ENCODE results near the gene ABCA12.

ABCA12 gene

GRCh38 chr2:214895469-214895868 lies 243.0 kb downstream of the ABCA12 start:
- ATAC-seq: no peak
- no peaks in the 10 kb centered on the region for H3K4me1 Mint-ChIP-seq
- H3K27me3 Mint-ChIP-seq: peaks cover 6% of the 10 kb centered on the region
- no peak for DNase-seq
- no peaks in the 10 kb centered on the region for H3K9me3 Mint-ChIP-seq
- no peak overlapping the region for H3K27ac Mint-ChIP-seq
- no peaks in the 10 kb centered on the region for H3K36me3 Mint-ChIP-seq (ENCODE audit: low read depth)
- H3K4me3 Mint-ChIP-seq: no peak overlapping the region

- Mint-ChIP-seq H3K4me3 (no peak overlapping the region), H3K9me3 (no peaks in the 10 kb centered on the region), H3K36me3 (ENCODE audit: low read depth) (no peaks in the 10 kb centered on the region), H3K4me1 (no peaks in the 10 kb centered on the region), H3K27me3 (no peaks in the 10 kb centered on the region), H3K27ac (no peak overlapping the region)
- no peak for DNase-seq
- no peak for ATAC-seq
These were observed 249.1 kb downstream of the ABCA12 start for GRCh38 chr2:214889301-214889700.

- no peak for DNase-seq
- ATAC-seq: no peak
- Mint-ChIP-seq H3K27me3 (no peaks in the 10 kb centered on the region), H3K27ac (no peak overlapping the region), H3K9me3 (no peaks in the 10 kb centered on the region), H3K4me3 (no peak overlapping the region), H3K36me3 (ENCODE audit: low read depth) (no peaks in the 10 kb centered on the region), H3K4me1 (no peaks in the 10 kb centered on the region)
These were observed 256.7 kb downstream of the ABCA12 start for GRCh38 chr2:214881647-214882202.

Data from activated naive CD8-positive, alpha-beta T cell treated with anti-CD3 and anti-CD28 coated beads, Interleukin-2, amount 50 U/mL, for 24 hours (primary cell).